Endothelial cell of umbilical vein (primary cell): ENCODE results near the gene ZNF174. TPM values are rescaled to one million over a fixed set of nuclear protein-coding genes. Genes with fewer than 3 reads are reported as not detected.

Source experiments
- BruUV-seq: library from RNA; stranded (reverse); fragments of 400-500 nt; replicated peaks from 2 replicates; lab custom pipeline; 2021; lab: Mats Ljungman, UMichigan
- CTCF ChIA-PET: fragments of 300-600, 350-600 bp; sonication (Branson Sonifier 250); formaldehyde crosslinking; loops from one replicate; lab custom pipeline; 2021; ENCODE audit warnings: antibody characterized with exemption, inconsistent platforms; lab: Charles Lee
- POLR2A ChIA-PET: fragments of 300-600, 350-600 bp; sonication (Branson Sonifier 250); formaldehyde crosslinking; loops from one replicate; lab custom pipeline; 2021; ENCODE audit warnings: antibody characterized with exemption, inconsistent platforms; lab: Charles Lee
- DNase-seq: peaks from one replicate; pipeline ENCODE4 v3.0.0-alpha.2; 2011; ENCODE audit warnings: low read depth, low spot score
- FAIRE-seq: peaks from 2 replicates; lab custom pipeline; 2011; peaks lifted over from hg19 to GRCh38; lab: Jason Lieb, UNC
- H2AFZ ChIP-seq: 2 replicates; pipeline ENCODE4 v1.6.0; 2012; ENCODE audit warnings: low read depth, low read length, control low read depth, inconsistent platforms
- H3K27ac ChIP-seq: 2 replicates; pipeline ENCODE4 v1.5.1; 2011; ENCODE audit warnings: low read depth, mild to moderate bottlenecking, control low read depth, low read length, moderate library complexity; ENCODE audit not compliant: insufficient read depth
- H3K27me3 ChIP-seq, 2 experiments: 2 replicates each; pipeline versions ENCODE4 v1.6.0 to v1.6.1; 2011; ENCODE audit warnings: low read length in 2 of 2, mixed read lengths in 1 of 2; ENCODE audit not compliant: control insufficient read depth in 2 of 2, insufficient read depth in 2 of 2
- H3K36me3 ChIP-seq, 2 experiments: 2 replicates in 1 of 2; 3 replicates in 1 of 2; pipeline ENCODE4 v1.5.1; 2011; ENCODE audit warnings: low read length in 2 of 2, mild to moderate bottlenecking in 1 of 2, moderate library complexity in 1 of 2; ENCODE audit not compliant: control insufficient read depth in 2 of 2, insufficient read depth in 2 of 2; ENCODE audit errors: extremely low read depth in 1 of 2
- H3K4me1 ChIP-seq: 3 replicates; pipeline ENCODE4 v1.5.1; 2011; ENCODE audit warnings: mild to moderate bottlenecking, low read length; ENCODE audit not compliant: control insufficient read depth, insufficient read depth; ENCODE audit errors: extremely low read depth
- H3K4me2 ChIP-seq: 2 replicates; pipeline ENCODE4 v1.6.1; 2011; ENCODE audit warnings: low read length, control low read depth, mixed read lengths; ENCODE audit not compliant: insufficient read depth
- H3K4me3 ChIP-seq, 3 experiments: fragments of 200-600 bp in 1 of 3; sonication (generic), shearing (Covaris generic) in 1 of 3; replicated peaks in 1 of 3; 2 replicates each; pipeline ENCODE4 v1.5.1; 2011 to 2016; ENCODE audit warnings: control low read depth in 3 of 3, low read length in 3 of 3, mild to moderate bottlenecking in 2 of 3, inconsistent platforms in 1 of 3, low read depth in 1 of 3, moderate library complexity in 1 of 3; ENCODE audit not compliant: insufficient read depth in 1 of 3
- H3K79me2 ChIP-seq: 2 replicates; pipeline ENCODE4 v1.6.0; 2012; ENCODE audit warnings: low read length, inconsistent platforms; ENCODE audit not compliant: control insufficient read depth, insufficient read depth
- H3K9ac ChIP-seq: replicated peaks from 2 replicates; pipeline ENCODE3; 2011; ENCODE audit warnings: low read length, control low read depth; ENCODE audit not compliant: insufficient read depth; ENCODE audit errors: extremely low read depth
- H3K9me1 ChIP-seq: replicated peaks from 3 replicates; pipeline ENCODE4 v1.6.0; 2011; ENCODE audit warnings: mild to moderate bottlenecking, low read length; ENCODE audit not compliant: control insufficient read depth, insufficient read depth; ENCODE audit errors: extremely low read depth
- H3K9me3 ChIP-seq: replicated peaks from 2 replicates; pipeline ENCODE4 v1.5.1; 2012; ENCODE audit warnings: low read length, inconsistent platforms; ENCODE audit not compliant: control insufficient read depth, insufficient read depth
- H4K20me1 ChIP-seq: replicated peaks from 2 replicates; pipeline ENCODE3; 2011; ENCODE audit warnings: mild to moderate bottlenecking, low read length; ENCODE audit not compliant: control insufficient read depth, insufficient read depth; ENCODE audit errors: extremely low read depth
- CTCF ChIP-seq, 2 donors: IDR thresholded peaks; 1 replicate in 1 of 2; 2 replicates in 1 of 2; pipeline ENCODE4 v1.5.1; 2011; ENCODE audit warnings: low read length in 2 of 2, mild to moderate bottlenecking in 2 of 2, moderate library complexity in 2 of 2, control low read depth in 1 of 2, inconsistent platforms in 1 of 2, low read depth in 1 of 2; ENCODE audit not compliant: insufficient read depth in 1 of 2; ENCODE audit errors: extremely low read depth in 1 of 2
- EZH2 ChIP-seq: IDR thresholded peaks from 2 replicates; pipeline ENCODE4 v1.6.1; 2012; ENCODE audit warnings: borderline replicate concordance, low read depth, mild to moderate bottlenecking, moderate library complexity, low read length, inconsistent platforms; ENCODE audit not compliant: severe bottlenecking
- FOS ChIP-seq: IDR thresholded peaks from 2 replicates; pipeline ENCODE4 v1.6.1; 2011; ENCODE audit warnings: mild to moderate bottlenecking, low read length, moderate library complexity, borderline replicate concordance; ENCODE audit not compliant: insufficient read depth
- GATA2 ChIP-seq: IDR thresholded peaks from 2 replicates; pipeline ENCODE4 v1.7.0; 2011; ENCODE audit warnings: low read depth, mild to moderate bottlenecking, moderate library complexity, mixed read lengths, low read length; ENCODE audit not compliant: insufficient read length, insufficient read depth
- JUN ChIP-seq: IDR thresholded peaks from 2 replicates; pipeline ENCODE4 v1.6.1; 2011; ENCODE audit warnings: borderline replicate concordance, low read depth; ENCODE audit not compliant: insufficient read length, insufficient read depth
- MAX ChIP-seq: IDR thresholded peaks from 2 replicates; pipeline ENCODE4 v1.6.1; 2011; ENCODE audit not compliant: insufficient read depth, insufficient read length
- MYC ChIP-seq: IDR thresholded peaks from one replicate; pipeline ENCODE4 v1.6.1; 2011; ENCODE audit warnings: mild to moderate bottlenecking, low read depth, low read length
- POLR2A ChIP-seq: IDR thresholded peaks from 2 replicates; pipeline ENCODE4 v1.6.1; 2012; ENCODE audit warnings: low read depth, mild to moderate bottlenecking, control low read depth, low read length
- POLR2AphosphoS5 ChIP-seq: IDR thresholded peaks from 2 replicates; pipeline ENCODE4 v1.6.1; 2012; ENCODE audit warnings: low read depth, mild to moderate bottlenecking, control low read depth, low read length, moderate library complexity; ENCODE audit not compliant: insufficient read depth
- dilution Hi-C: fragments of 300-500 bp; cut with MboI; formaldehyde crosslinking; loops from one replicate; pipeline ENCODE4 v1.15.0; 2019; ENCODE audit warnings: low sequenced_read_pairs; ENCODE audit not compliant: extremely low pct_ligation_motif_present
- intact Hi-C: fragments of 100-400 bp; cut with micrococcal nuclease; formaldehyde crosslinking; loops from one replicate; pipeline ENCODE4 v1.10.0; 2022
- polyA plus RNA-seq, 4 experiments: library from polyadenylated mRNA; depleted of rRNA in 3 of 4; stranded (reverse) in 3 of 4; unstranded in 1 of 4; fragments of >200 nt; gene quantifications; 2 replicates each; pipeline versions ENCODE4 v1.2.1 to v1.2.3, GENCODE V29; 2011 to 2012; ENCODE audit warnings: missing spikeins in 1 of 4
- total RNA-seq: library from RNA; stranded (reverse); gene quantifications from 2 replicates; pipeline ENCODE4 v1.2.3, GENCODE V29; 2021

The ZNF174 gene
- total and polyA plus RNA-seq, 2 donors (not counting 3 experiments of a cell fraction or from before 2014, with no cell fraction given) = 7.1 to 9.1 TPM

GRCh38 chr16:3413730-3414379 is 12.8 kb downstream of the ZNF174 start:
- Histone ChIP-seq H3K27ac (no peak overlapping the region), H2AFZ (no peak overlapping the region), H3K4me2 (no peak overlapping the region), H3K9me3 (peaks cover 2% of the 10 kb centered on the region), H3K79me2 (no peaks in the 10 kb centered on the region), H3K9ac (no peak overlapping the region), H3K27me3 (no peaks in the 10 kb centered on the region), H3K4me1 (no peaks in the 10 kb centered on the region), H3K9me1 (no peaks in the 10 kb centered on the region), H3K36me3 (peaks cover 0 to under 1% of the 10 kb centered on the region in 2 experiments), H3K4me3 (no peak overlapping the region), H4K20me1 (no peaks in the 10 kb centered on the region)
- ChIA-PET CTCF (interaction anchor here (2.5 kb wide), 1 partner anchor 12 kb away, joined by 14 read pairs; the partner anchor contains the start of genes ZNF174 and ZSCAN32), POLR2A (no interaction called here)
- no peak for FAIRE-seq
- no peak for DNase-seq
- dilution Hi-C loops = no loop called here
- no TSS peak for BruUV-seq
- no peak for TF ChIP-seq FOS
- TF ChIP-seq MYC = no peak
- TF ChIP-seq CTCF (IDR thresholded peaks at IDR 0.05; ENCODE audit: extremely low read depth in 1 of 2, insufficient read depth in 1 of 2, low read depth in 1 of 2, low read length in 2 of 2) = no peak
- no peak for TF ChIP-seq EZH2
- no peak for TF ChIP-seq POLR2A
- TF ChIP-seq POLR2AphosphoS5 = no peak
- TF ChIP-seq GATA2 = no peak
- TF ChIP-seq MAX = no peak
- no peak for TF ChIP-seq JUN
- intact Hi-C loops = no loop called here
